ENCODE data around the gene MCCD1.
A peak's percentile ranks its signal among the peaks of the same experiment; 100 is the strongest.
"Not testable (repeated sequence)": the region's sequence is repeated elsewhere in the genome, so short reads cannot be mapped to it uniquely, and the experiment has no call there.

MCCD1 gene

GRCh38 chr6:31544676-31545075 lies 15.9 kb downstream of the MCCD1 start:
- DNase-seq, result no peak

GRCh38 chr6:31545291-31545690 lies 16.5 kb downstream of the MCCD1 start:
- no peak for DNase-seq

- peak; percentile 84 for DNase-seq
Measured at GRCh38 chr6:31546339-31546957, 17.7 kb downstream of the MCCD1 start, which contains the start of gene ATP6V1G2. ATP6V1G2 (minus strand) TSS chr6:31546608; CDS start chr6:31546559, 49 bp downstream.

- DNase-seq, result peak; percentile 86
Measured at GRCh38 chr6:31546958-31547726, 18.4 kb downstream of the MCCD1 start, which contains the start of gene NFKBIL1. NFKBIL1 (plus strand) TSS chr6:31547608; CDS start chr6:31547695, 87 bp downstream.

GRCh38 chr6:31547727-31548543 lies 19.2 kb downstream of the MCCD1 start:
- no peak for DNase-seq

GRCh38 chr6:31548544-31548873 lies 19.7 kb downstream of the MCCD1 start:
- no peak for DNase-seq

- not testable (repeated sequence) for DNase-seq
Measured at GRCh38 chr6:31551371-31551770, 22.6 kb downstream of the MCCD1 start.

- DNase-seq, result no peak
Measured at GRCh38 chr6:31556307-31556706, 27.5 kb downstream of the MCCD1 start.

GRCh38 chr6:31557443-31558317 lies 28.9 kb downstream of the MCCD1 start:
- DNase-seq, result no peak

- no peak for DNase-seq
Measured at GRCh38 chr6:31558318-31558625, 29.5 kb downstream of the MCCD1 start.

GRCh38 chr6:31558631-31559500 lies 30.1 kb downstream of the MCCD1 start:
- no peak for DNase-seq

GRCh38 chr6:31559606-31559957 lies 30.8 kb downstream of the MCCD1 start:
- DNase-seq, result no peak

GRCh38 chr6:31559958-31560696 lies 31.4 kb downstream of the MCCD1 start:
- DNase-seq, result peak; percentile 72

GRCh38 chr6:31560697-31561058 lies 31.9 kb downstream of the MCCD1 start:
- DNase-seq, result no peak

- DNase-seq, result no peak
Measured at GRCh38 chr6:31567531-31568370, 39.0 kb downstream of the MCCD1 start.

GRCh38 chr6:31568537-31568961 lies 39.8 kb downstream of the MCCD1 start:
- no peak for DNase-seq

GRCh38 chr6:31569861-31570536 lies 41.2 kb downstream of the MCCD1 start:
- DNase-seq, result no peak

- DNase-seq, result no peak
Measured at GRCh38 chr6:31572041-31572911, 43.5 kb downstream of the MCCD1 start, which contains the start of gene LTA. LTA (plus strand) TSS chr6:31572289; CDS start chr6:31572743, 454 bp downstream.

All from T1000 (cell line).